Gastroesophageal sphincter (tissue), 3 donors: ENCODE measurements around the gene ST7.

Experiments
- CTCF ChIP-seq, 4 experiments: fragments of 200-600 bp in 2 of 4; fragments of 450-650 bp in 2 of 4; sonication (generic) in 1 of 4; IDR thresholded peaks; one replicate each; pipeline ENCODE4 v1.5.1; 2017 to 2019; ENCODE audit warnings: antibody characterized with exemption in 4 of 4, mild to moderate bottlenecking in 2 of 4, moderate library complexity in 2 of 4
- EP300 ChIP-seq: sonication (generic); formaldehyde crosslinking; IDR thresholded peaks from one replicate; pipeline ENCODE4 v1.6.1; 2017; ENCODE audit warnings: antibody characterized with exemption, mild to moderate bottlenecking
- POLR2A ChIP-seq, 2 donors: fragments of 450-650 bp; IDR thresholded peaks; one replicate each; pipeline ENCODE4 v1.6.1; 2017; ENCODE audit warnings: antibody characterized with exemption in 2 of 2, mild to moderate bottlenecking in 2 of 2, moderate library complexity in 1 of 2

GRCh38 chr7:117083648-117084047 lies 130.3 kb downstream of the ST7 start:
- TF ChIP-seq CTCF (IDR thresholded peaks at IDR 0.05) (no peak), EP300 (no peak), POLR2A (IDR thresholded peaks at IDR 0.05) (no peak)
